GM19035 (cell line): ENCODE measurements around the gene ZP2.
"Not testable (repeated sequence)": the region's sequence is repeated elsewhere in the genome, so short reads cannot be mapped to it uniquely, and the experiment has no call there.

Source experiments
- ATAC-seq: cut with Tn5 transposase; IDR thresholded peaks from one replicate; pipeline ENCODE4 v1.9.1; 2021; ENCODE audit not compliant: unreplicated experiment

The ZP2 gene

GRCh38 chr16:21211486-21211885 is at the start of gene ZP2:
TSS of gene ZP2 (minus strand) at chr16:21211574. CDS start at chr16:21211547, 27 bp downstream.
- ATAC-seq = no peak

- no peak for ATAC-seq
Observed at GRCh38 chr16:21257284-21257683, 45.9 kb upstream of the ZP2 start.

GRCh38 chr16:21256636-21257035 is 45.3 kb upstream of the ZP2 start:
- no peak for ATAC-seq

- no peak for ATAC-seq
Observed at GRCh38 chr16:21253470-21253869, 42.1 kb upstream of the ZP2 start.

GRCh38 chr16:21250072-21250923 is 38.9 kb upstream of the ZP2 start:
- ATAC-seq = no peak

- not testable (repeated sequence) for ATAC-seq
Observed at GRCh38 chr16:21248179-21248578, 36.8 kb upstream of the ZP2 start.

- no peak for ATAC-seq
Observed at GRCh38 chr16:21244518-21245215, 33.3 kb upstream of the ZP2 start.

- ATAC-seq = no peak
Observed at GRCh38 chr16:21242756-21243155, 31.4 kb upstream of the ZP2 start.

- no peak for ATAC-seq
Observed at GRCh38 chr16:21239646-21240045, 28.3 kb upstream of the ZP2 start.

- ATAC-seq = no peak
Observed at GRCh38 chr16:21236831-21237230, 25.5 kb upstream of the ZP2 start.

GRCh38 chr16:21235199-21235585 is 23.8 kb upstream of the ZP2 start:
- ATAC-seq = no peak

- no peak for ATAC-seq
Observed at GRCh38 chr16:21233521-21234150, 22.3 kb upstream of the ZP2 start, which contains the start of gene ANKS4B. TSS of gene ANKS4B (plus strand) at chr16:21233699. CDS start at chr16:21233738, 39 bp downstream.

GRCh38 chr16:21233045-21233520 is 21.7 kb upstream of the ZP2 start:
- ATAC-seq = no peak

GRCh38 chr16:21228361-21228872 is 17.0 kb upstream of the ZP2 start:
- no peak for ATAC-seq

- ATAC-seq = no peak
Observed at GRCh38 chr16:21227866-21228265, 16.5 kb upstream of the ZP2 start.

- ATAC-seq = no peak
Observed at GRCh38 chr16:21226749-21227148, 15.4 kb upstream of the ZP2 start.

- ATAC-seq = no peak
Observed at GRCh38 chr16:21224800-21225199, 13.4 kb upstream of the ZP2 start.

GRCh38 chr16:21223787-21224186 is 12.4 kb upstream of the ZP2 start:
- no peak for ATAC-seq

- no peak for ATAC-seq
Observed at GRCh38 chr16:21222495-21223337, 11.3 kb upstream of the ZP2 start.

GRCh38 chr16:21219551-21219950 is 8.2 kb upstream of the ZP2 start:
- ATAC-seq = no peak
